Measurements from ENCODE around the gene SCUBE1.

SCUBE1 gene

GRCh38 chr22:43222987-43223386 lies 120.2 kb downstream of the SCUBE1 start:
- TF ChIP-seq CTCF (IDR thresholded peaks at IDR 0.05) = no peak

- no peak for TF ChIP-seq CTCF (IDR thresholded peaks at IDR 0.05)
Measured at GRCh38 chr22:43222262-43222661, 120.9 kb downstream of the SCUBE1 start.

- TF ChIP-seq CTCF (IDR thresholded peaks at IDR 0.05) = no peak
Measured at GRCh38 chr22:43220625-43221380, 122.4 kb downstream of the SCUBE1 start.

GRCh38 chr22:43218786-43219185 lies 124.4 kb downstream of the SCUBE1 start:
- TF ChIP-seq CTCF (IDR thresholded peaks at IDR 0.05) = no peak

GRCh38 chr22:43217285-43218030 lies 125.7 kb downstream of the SCUBE1 start:
- TF ChIP-seq CTCF (IDR thresholded peaks at IDR 0.05) = no peak

- no peak for TF ChIP-seq CTCF (IDR thresholded peaks at IDR 0.05)
Measured at GRCh38 chr22:43216738-43217137, 126.4 kb downstream of the SCUBE1 start.

GRCh38 chr22:43213962-43214361 lies 129.2 kb downstream of the SCUBE1 start:
- no peak for TF ChIP-seq CTCF (IDR thresholded peaks at IDR 0.05)

Data from LNCAP (cell line).